ENCODE measurements around the gene PWWP2A.

GRCh38 chr5:160064417-160064810, 54.8 kb downstream of the PWWP2A start:
- TF ChIP-seq CTCF (IDR thresholded peaks at IDR 0.05; ENCODE audit: insufficient read depth, low read length) (no peak), POLR2AphosphoS5 (IDR thresholded peaks at IDR 0.05; ENCODE audit: low read depth) (no peak), REST (IDR thresholded peaks at IDR 0.05; ENCODE audit: insufficient replicate concordance, low read depth) (no peak), GABPA (IDR thresholded peaks at IDR 0.05; ENCODE audit: low read depth) (no peak)
